ENCODE data around the gene XIST. TPM values are rescaled to one million over a fixed set of nuclear protein-coding genes. Genes with fewer than 3 reads are reported as not detected.
"Not testable (repeated sequence)": the region's sequence is repeated elsewhere in the genome, so short reads cannot be mapped to it uniquely, and the experiment has no call there.

The XIST gene
- 97.9 TPM in 1 of 2 replicates, not detected in the other for total RNA-seq
- 0.07 and 65.5 TPM in 2 replicates for polyA plus RNA-seq
- 23.3 TPM in 1 of 2 replicates, not detected in the other for polyA plus RNA-seq (2012)
- polyA minus RNA-seq (ENCODE audit: low replicate concordance) = 1.1 and 51.6 TPM in 2 replicates

DNA sequence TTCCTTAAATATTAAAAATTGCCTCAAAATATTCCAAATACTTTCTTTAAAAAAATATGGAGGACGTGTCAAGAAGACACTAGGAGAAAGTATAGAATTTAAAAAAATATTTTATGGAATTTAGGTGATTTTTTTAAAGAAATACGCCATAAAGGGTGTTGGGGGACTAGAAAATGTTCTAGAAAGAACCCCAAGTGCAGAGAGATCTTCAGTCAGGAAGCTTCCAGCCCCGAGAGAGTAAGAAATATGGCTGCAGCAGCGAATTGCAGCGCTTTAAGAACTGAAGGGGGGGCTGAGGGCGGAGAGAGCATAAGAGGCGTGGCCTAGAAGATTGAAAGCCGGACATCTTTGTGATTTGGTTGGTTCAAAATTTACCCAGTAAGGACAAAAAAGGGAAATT is at the start of gene XIST:
TSS of gene XIST (minus strand) at position 248 of the 400 bp plus-strand sequence.
- H3K4me2 ChIP-seq (ENCODE audit: extremely low read depth, insufficient read depth, low read length) = peak within 1 kb of the TSS; percentile 35
- no peaks in the 10 kb centered on the region for H3K27me3 ChIP-seq (ENCODE audit: control insufficient read depth, insufficient read depth, low read length)
- no peaks in the 10 kb centered on the region for H3K36me3 ChIP-seq (ENCODE audit: control insufficient read depth, insufficient read depth, low read length)
- H4K20me1 ChIP-seq (ENCODE audit: control insufficient read depth, extremely low read depth, insufficient read depth, low read length) = no peaks in the 10 kb centered on the region
- H2AFZ ChIP-seq (ENCODE audit: low read length) = no peak within 1 kb of the TSS
- TF ChIP-seq, protein P1, sequence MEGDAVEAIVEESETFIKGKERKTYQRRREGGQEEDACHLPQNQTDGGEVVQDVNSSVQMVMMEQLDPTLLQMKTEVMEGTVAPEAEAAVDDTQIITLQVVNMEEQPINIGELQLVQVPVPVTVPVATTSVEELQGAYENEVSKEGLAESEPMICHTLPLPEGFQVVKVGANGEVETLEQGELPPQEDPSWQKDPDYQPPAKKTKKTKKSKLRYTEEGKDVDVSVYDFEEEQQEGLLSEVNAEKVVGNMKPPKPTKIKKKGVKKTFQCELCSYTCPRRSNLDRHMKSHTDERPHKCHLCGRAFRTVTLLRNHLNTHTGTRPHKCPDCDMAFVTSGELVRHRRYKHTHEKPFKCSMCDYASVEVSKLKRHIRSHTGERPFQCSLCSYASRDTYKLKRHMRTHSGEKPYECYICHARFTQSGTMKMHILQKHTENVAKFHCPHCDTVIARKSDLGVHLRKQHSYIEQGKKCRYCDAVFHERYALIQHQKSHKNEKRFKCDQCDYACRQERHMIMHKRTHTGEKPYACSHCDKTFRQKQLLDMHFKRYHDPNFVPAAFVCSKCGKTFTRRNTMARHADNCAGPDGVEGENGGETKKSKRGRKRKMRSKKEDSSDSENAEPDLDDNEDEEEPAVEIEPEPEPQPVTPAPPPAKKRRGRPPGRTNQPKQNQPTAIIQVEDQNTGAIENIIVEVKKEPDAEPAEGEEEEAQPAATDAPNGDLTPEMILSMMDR (conservative IDR thresholded peaks at IDR 0.05 in 1 of 2, IDR thresholded peaks at IDR 0.05 in 1 of 2; ENCODE audit: low read depth in 1 of 2, low read length in 2 of 2) = no peak
- no peak for TF ChIP-seq EZH2 (IDR thresholded peaks at IDR 0.05; ENCODE audit: low read length, missing control alignments)
- H3K4me1 ChIP-seq (ENCODE audit: control insufficient read depth, extremely low read depth, insufficient read depth, low read length) = no peaks in the 10 kb centered on the region
- H3K9me3 ChIP-seq (ENCODE audit: control insufficient read depth, insufficient read depth, low read depth, low read length) = no peaks in the 10 kb centered on the region
- peak within 1 kb of the TSS in 2 of 4 experiments; percentile 67 to 81 for H3K4me3 ChIP-seq (replicated peaks in 1 of 4; ENCODE audit: control extremely low read depth in 1 of 4, insufficient read depth in 1 of 4, low read depth in 3 of 4, low read length in 4 of 4)
- peak within 1 kb of the TSS; percentile 90 for H3K27ac ChIP-seq (ENCODE audit: insufficient read depth, low read length)
- peak within 1 kb of the TSS; percentile 8 for H3K9ac ChIP-seq (ENCODE audit: insufficient read depth, low read length)
- peaks cover 31% of the 10 kb centered on the region for H3K79me2 ChIP-seq (ENCODE audit: control insufficient read depth, insufficient read depth, low read length)
- DNase-seq (ENCODE audit: low read depth in 2 of 2) = peak in 1 of 2 donors; percentile 78

DNA sequence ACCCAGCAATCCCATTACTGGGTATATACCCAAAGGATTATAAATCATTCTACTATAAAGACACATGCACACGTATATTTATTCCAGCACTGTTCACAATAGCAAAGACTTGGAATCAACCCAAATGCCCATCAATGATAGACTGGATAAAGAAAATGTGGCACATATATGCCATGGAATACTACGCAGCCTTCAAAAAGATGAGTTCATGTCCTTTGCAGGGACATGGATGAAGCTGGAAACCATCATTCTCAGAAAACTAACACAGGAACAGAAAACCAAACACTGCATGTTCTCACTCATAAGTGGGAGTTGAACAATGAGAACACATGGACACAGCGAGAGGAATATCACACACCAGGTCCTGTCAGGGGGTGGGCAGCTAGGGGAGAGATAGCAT is 45.8 kb upstream of the XIST start:
- not testable (repeated sequence) for H3K27me3 ChIP-seq (ENCODE audit: control insufficient read depth, insufficient read depth, low read length); H3K79me2 ChIP-seq (ENCODE audit: control insufficient read depth, insufficient read depth, low read length); H3K27ac ChIP-seq (ENCODE audit: insufficient read depth, low read length); H4K20me1 ChIP-seq (ENCODE audit: control insufficient read depth, extremely low read depth, insufficient read depth, low read length); H2AFZ ChIP-seq (ENCODE audit: low read length); H3K9me3 ChIP-seq (ENCODE audit: control insufficient read depth, insufficient read depth, low read depth, low read length); H3K4me2 ChIP-seq (ENCODE audit: extremely low read depth, insufficient read depth, low read length); H3K36me3 ChIP-seq (ENCODE audit: control insufficient read depth, insufficient read depth, low read length); H3K4me1 ChIP-seq (ENCODE audit: control insufficient read depth, extremely low read depth, insufficient read depth, low read length); H3K9ac ChIP-seq (ENCODE audit: insufficient read depth, low read length); DNase-seq (ENCODE audit: low read depth in 2 of 2); H3K4me3 ChIP-seq (replicated peaks in 1 of 4; ENCODE audit: control extremely low read depth in 1 of 4, insufficient read depth in 1 of 4, low read depth in 3 of 4, low read length in 4 of 4)

DNA sequence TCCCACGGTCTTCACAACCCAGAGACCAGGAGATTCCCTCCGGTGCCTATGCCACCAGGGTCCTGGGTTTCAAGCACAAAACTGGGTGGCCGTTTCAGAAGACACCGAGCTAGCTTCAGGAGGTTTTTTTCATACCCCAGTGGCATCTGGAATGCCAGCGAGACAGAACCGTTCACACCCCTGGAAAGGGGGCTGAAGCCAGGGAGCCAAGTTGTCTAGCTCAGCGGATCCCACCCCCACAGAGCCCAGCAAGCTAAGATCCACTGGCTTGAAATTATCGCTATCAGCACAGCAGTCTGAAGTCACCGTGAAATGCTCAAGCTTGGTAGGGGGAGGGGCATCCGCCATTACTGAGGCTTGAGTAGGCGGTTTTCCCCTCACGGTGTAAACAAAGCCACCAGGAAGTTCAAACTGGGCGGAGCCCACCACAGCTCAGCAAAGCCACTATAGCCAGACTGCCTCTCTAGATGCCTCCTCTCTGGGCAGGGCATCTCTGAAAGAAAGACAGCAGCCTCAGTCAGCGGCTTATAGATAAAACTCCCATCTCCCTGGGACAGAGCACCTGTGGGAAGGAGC is 40.1 kb upstream of the XIST start:
- H3K27ac ChIP-seq (ENCODE audit: insufficient read depth, low read length); H3K36me3 ChIP-seq (ENCODE audit: control insufficient read depth, insufficient read depth, low read length); H4K20me1 ChIP-seq (ENCODE audit: control insufficient read depth, extremely low read depth, insufficient read depth, low read length); DNase-seq (ENCODE audit: low read depth in 2 of 2); H3K4me2 ChIP-seq (ENCODE audit: extremely low read depth, insufficient read depth, low read length); H3K27me3 ChIP-seq (ENCODE audit: control insufficient read depth, insufficient read depth, low read length); H3K9me3 ChIP-seq (ENCODE audit: control insufficient read depth, insufficient read depth, low read depth, low read length); H3K4me3 ChIP-seq (replicated peaks in 1 of 4; ENCODE audit: control extremely low read depth in 1 of 4, insufficient read depth in 1 of 4, low read depth in 3 of 4, low read length in 4 of 4); H3K9ac ChIP-seq (ENCODE audit: insufficient read depth, low read length); H2AFZ ChIP-seq (ENCODE audit: low read length); H3K4me1 ChIP-seq (ENCODE audit: control insufficient read depth, extremely low read depth, insufficient read depth, low read length); H3K79me2 ChIP-seq (ENCODE audit: control insufficient read depth, insufficient read depth, low read length): not testable (repeated sequence)

DNA sequence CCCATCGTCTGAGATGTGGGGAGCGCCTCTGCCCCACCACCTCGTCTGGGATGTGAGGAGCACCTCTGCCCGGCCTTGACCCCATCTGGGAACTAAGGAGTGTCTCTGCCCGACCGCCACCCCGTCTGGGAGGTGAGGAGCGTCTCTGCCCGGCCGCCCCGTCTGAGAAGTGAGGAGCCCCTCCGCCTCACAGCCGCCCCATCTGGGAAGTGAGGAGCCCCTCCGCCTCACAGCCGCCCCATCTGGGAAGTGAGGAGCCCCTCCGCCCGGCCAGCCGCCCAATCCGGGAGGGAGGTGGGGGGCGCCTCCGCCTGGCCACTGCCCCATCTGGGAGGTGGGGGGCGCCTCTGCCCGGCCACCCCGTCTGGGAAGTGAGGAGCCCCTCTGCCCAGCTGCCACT is 29.7 kb upstream of the XIST start:
- H3K9ac ChIP-seq (ENCODE audit: insufficient read depth, low read length); DNase-seq (ENCODE audit: low read depth in 2 of 2); H3K4me2 ChIP-seq (ENCODE audit: extremely low read depth, insufficient read depth, low read length); H3K27ac ChIP-seq (ENCODE audit: insufficient read depth, low read length); H3K27me3 ChIP-seq (ENCODE audit: control insufficient read depth, insufficient read depth, low read length); H3K9me3 ChIP-seq (ENCODE audit: control insufficient read depth, insufficient read depth, low read depth, low read length); H3K4me1 ChIP-seq (ENCODE audit: control insufficient read depth, extremely low read depth, insufficient read depth, low read length); H4K20me1 ChIP-seq (ENCODE audit: control insufficient read depth, extremely low read depth, insufficient read depth, low read length); H2AFZ ChIP-seq (ENCODE audit: low read length); H3K4me3 ChIP-seq (replicated peaks in 1 of 4; ENCODE audit: control extremely low read depth in 1 of 4, insufficient read depth in 1 of 4, low read depth in 3 of 4, low read length in 4 of 4); H3K36me3 ChIP-seq (ENCODE audit: control insufficient read depth, insufficient read depth, low read length); H3K79me2 ChIP-seq (ENCODE audit: control insufficient read depth, insufficient read depth, low read length): not testable (repeated sequence)
